GM12865 (cell line): ENCODE results near the gene PHOSPHO2.
A peak's percentile ranks its signal among the peaks of the same experiment; 100 is the strongest.

ENCODE experiments used
- DNase-seq: peaks from one replicate; pipeline ENCODE4 v3.0.0; 2010; ENCODE audit warnings: low read depth
- H3K4me3 ChIP-seq: 2 replicates; pipeline ENCODE4 v1.5.1; 2011; ENCODE audit warnings: mild to moderate bottlenecking, low read depth, low read length, control low read depth
- TF ChIP-seq, protein P1 (sequence below): IDR thresholded peaks from 2 replicates; pipeline ENCODE4 v1.5.1; 2011; ENCODE audit warnings: low read length, control low read depth, low read depth, inconsistent platforms; ENCODE audit not compliant: insufficient read depth; ENCODE audit errors: missing control alignments

The PHOSPHO2 gene

DNA sequence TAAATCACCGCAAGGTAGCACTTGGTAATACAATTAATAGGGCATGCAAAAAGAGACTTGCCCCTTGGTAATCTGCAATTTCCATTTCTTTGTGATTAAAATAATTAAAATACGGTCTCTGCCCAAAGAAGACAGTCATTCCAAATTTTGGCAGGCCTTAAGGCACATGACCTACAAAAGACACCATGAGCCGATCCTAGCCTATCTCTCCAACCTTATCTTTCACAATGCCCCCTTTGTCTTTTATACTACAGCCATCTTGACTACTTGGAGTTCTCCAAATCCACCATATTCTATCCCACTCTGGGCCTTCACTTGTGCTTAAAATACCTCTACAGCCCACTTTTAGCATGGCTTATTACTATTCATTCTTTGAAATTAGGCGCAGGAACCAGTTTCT is 23.3 kb upstream of the PHOSPHO2 start:
- TF ChIP-seq, protein P1, sequence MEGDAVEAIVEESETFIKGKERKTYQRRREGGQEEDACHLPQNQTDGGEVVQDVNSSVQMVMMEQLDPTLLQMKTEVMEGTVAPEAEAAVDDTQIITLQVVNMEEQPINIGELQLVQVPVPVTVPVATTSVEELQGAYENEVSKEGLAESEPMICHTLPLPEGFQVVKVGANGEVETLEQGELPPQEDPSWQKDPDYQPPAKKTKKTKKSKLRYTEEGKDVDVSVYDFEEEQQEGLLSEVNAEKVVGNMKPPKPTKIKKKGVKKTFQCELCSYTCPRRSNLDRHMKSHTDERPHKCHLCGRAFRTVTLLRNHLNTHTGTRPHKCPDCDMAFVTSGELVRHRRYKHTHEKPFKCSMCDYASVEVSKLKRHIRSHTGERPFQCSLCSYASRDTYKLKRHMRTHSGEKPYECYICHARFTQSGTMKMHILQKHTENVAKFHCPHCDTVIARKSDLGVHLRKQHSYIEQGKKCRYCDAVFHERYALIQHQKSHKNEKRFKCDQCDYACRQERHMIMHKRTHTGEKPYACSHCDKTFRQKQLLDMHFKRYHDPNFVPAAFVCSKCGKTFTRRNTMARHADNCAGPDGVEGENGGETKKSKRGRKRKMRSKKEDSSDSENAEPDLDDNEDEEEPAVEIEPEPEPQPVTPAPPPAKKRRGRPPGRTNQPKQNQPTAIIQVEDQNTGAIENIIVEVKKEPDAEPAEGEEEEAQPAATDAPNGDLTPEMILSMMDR, result no peak
- H3K4me3 ChIP-seq, result no peak overlapping the region
- no peak for DNase-seq

DNA sequence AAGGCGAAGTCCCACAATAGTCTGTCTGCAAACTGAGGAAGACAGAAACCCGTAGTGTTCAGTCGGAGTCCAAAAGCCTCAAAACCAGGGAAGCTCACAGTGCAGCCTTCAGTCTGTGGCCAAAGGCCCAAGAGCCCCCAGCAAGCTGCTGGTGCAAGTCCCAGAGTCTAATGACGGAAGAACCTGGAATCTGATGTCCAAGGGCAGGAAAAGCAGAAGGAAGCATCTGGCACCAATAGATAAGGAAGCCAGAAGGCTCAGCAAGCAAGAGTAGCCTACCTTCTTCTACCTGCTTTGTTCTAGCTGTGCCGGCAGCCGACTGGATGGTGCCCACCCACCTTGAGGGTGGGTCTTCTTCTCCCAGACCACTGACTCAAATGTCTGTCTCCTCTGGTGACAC is 21.9 kb upstream of the PHOSPHO2 start:
- no peak overlapping the region for H3K4me3 ChIP-seq
- DNase-seq, result no peak
- TF ChIP-seq, protein P1, result no peak

DNA sequence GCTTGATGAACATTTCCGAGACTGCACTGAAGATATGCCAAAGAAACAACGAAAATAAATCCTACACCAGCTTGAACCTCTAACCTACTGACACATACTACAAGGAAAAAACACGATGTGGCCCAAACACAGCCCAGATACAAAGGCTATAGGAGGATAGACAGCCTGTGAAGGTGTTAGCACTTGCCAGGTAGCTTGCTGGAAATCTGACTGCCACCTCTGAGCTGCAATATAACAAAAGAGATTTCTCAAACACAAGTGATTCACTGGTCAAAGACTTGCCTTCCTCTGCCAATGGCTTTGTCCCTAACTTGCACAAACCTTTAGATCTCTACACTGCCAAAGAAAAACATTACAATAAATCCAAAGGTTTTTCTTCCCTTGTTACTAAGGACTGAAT is 21.2 kb upstream of the PHOSPHO2 start:
- no peak for DNase-seq
- H3K4me3 ChIP-seq, result no peak overlapping the region
- TF ChIP-seq, protein P1, result no peak

DNA sequence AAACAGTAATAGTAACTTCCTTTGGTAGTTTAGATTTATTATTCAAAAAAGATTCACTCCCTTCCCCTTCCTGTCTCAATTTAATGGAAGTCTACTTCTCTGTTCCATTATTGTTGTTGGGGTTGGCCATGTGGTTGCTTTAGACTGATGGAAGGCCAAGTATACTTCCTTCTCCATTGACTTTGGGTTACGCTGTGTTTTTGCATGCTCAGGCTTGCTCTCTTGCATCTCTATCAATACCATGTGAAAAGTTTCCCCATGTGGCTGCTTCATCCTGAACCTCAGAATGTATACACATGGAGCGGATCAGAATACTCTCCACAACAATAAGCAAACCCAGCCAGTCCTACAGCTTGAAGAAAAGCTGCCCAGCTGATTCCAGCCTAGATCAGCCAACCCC is 20.3 kb upstream of the PHOSPHO2 start:
- DNase-seq, result no peak
- H3K4me3 ChIP-seq, result no peak overlapping the region
- TF ChIP-seq, protein P1, result no peak

DNA sequence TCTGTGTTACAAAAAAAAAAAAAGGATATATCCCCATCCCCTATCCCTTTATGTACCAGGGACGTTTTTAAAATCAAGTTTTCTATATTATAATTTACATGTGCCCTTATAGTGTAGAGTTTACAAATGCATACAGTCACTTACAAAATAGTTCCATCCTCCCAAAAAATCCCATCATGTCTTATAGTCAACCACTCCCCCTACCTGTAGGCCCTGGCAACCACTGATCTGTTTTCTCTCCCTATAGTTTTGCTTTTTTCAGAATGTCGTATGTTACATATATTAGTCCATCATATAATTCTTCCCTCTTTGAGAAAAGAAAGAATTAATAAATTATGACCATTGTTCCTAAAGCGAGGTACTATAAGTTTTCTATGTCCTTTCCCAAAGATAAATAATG is 17.9 kb upstream of the PHOSPHO2 start:
- H3K4me3 ChIP-seq, result no peak overlapping the region
- DNase-seq, result no peak

DNA sequence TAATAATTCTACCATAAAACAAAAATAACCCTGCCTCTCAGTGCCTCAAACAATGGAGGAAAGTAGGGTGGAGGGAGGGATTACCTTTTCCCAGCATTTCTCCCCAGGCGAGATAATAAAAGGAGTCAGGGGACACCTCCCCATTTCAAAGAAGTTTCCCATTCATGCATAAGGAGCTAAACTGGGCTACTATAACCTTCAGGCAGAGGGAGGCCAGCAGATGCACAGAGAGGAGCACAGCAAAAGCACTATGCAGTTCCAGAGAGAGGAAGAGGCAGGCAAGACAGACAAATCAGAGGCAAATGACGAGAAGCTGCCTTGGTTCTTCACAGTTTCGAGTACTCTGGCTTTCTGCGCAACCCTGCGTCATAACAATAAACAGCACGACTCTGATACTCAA is 17.4 kb upstream of the PHOSPHO2 start:
- TF ChIP-seq, protein P1, result no peak
- H3K4me3 ChIP-seq, result no peak overlapping the region
- no peak for DNase-seq

More for the DNA sequence above, 17.9 kb upstream of the PHOSPHO2 start:
- TF ChIP-seq, protein P1, result peak; percentile 41

DNA sequence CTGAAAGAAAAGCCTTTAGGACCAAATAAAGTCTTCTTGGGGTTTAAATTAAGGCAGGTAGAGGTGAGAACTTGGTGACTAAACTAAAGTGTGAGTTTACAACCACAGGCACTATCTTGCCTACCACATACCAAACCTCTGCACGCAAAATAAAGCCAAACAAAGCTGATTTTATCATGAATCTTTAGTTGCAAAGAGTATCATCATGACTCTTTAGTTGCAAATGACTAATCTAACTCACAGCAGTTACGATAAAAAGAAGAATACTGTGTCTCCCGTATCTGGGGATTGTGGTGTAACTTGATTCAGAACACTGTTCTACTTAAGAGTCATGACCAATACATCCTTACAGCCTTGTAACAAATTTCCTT is 11.2 kb upstream of the PHOSPHO2 start:
- H3K4me3 ChIP-seq, result no peak overlapping the region
- no peak for DNase-seq
- TF ChIP-seq, protein P1, result no peak
